Muscle of arm (tissue), 12 donors: ENCODE data around the gene ZFYVE21. TPM values are rescaled to one million over a fixed set of nuclear protein-coding genes. Genes with fewer than 3 reads are reported as not detected.

Source experiments
- DNase-seq: peaks from one replicate; pipeline ENCODE4 v3.0.0-alpha.2; 2013
- polyA plus RNA-seq, 12 donors: library from polyadenylated mRNA; unstranded; fragments of 120-200 nt; gene quantifications; one replicate each; pipeline ENCODE4 v1.2.1, GENCODE V29; 2013; ENCODE audit not compliant: insufficient read length in 12 of 12

Gene ZFYVE21
- polyA plus RNA-seq, 12 donors, result 38.3 to 51.9 (median 40.6) TPM; not detected in 1

- no peak for DNase-seq
Observed at GRCh38 chr14:103721334-103722120, 5.9 kb downstream of the ZFYVE21 start.

GRCh38 chr14:103723748-103724081, 8.1 kb downstream of the ZFYVE21 start:
- no peak for DNase-seq

GRCh38 chr14:103724116-103724515, 8.5 kb downstream of the ZFYVE21 start:
- DNase-seq, result no peak

- no peak for DNase-seq
Observed at GRCh38 chr14:103725001-103725682, 9.5 kb downstream of the ZFYVE21 start.

GRCh38 chr14:103725739-103726395, 10.3 kb downstream of the ZFYVE21 start:
- no peak for DNase-seq

- DNase-seq, result no peak
Observed at GRCh38 chr14:103726474-103726873, 10.9 kb downstream of the ZFYVE21 start.

GRCh38 chr14:103727313-103727980, 11.8 kb downstream of the ZFYVE21 start:
- no peak for DNase-seq

GRCh38 chr14:103728141-103728540, 12.5 kb downstream of the ZFYVE21 start:
- DNase-seq, result no peak

- DNase-seq, result no peak
Observed at GRCh38 chr14:103728721-103729120, 13.1 kb downstream of the ZFYVE21 start.

- no peak for DNase-seq
Observed at GRCh38 chr14:103729496-103730448, 14.2 kb downstream of the ZFYVE21 start.

GRCh38 chr14:103730490-103731035, 15.0 kb downstream of the ZFYVE21 start:
- no peak for DNase-seq

- DNase-seq, result no peak
Observed at GRCh38 chr14:103731481-103731880, 15.9 kb downstream of the ZFYVE21 start.

GRCh38 chr14:103731916-103732867, 16.6 kb downstream of the ZFYVE21 start:
- DNase-seq, result no peak

GRCh38 chr14:103732868-103733620, 17.4 kb downstream of the ZFYVE21 start:
- no peak for DNase-seq

- no peak for DNase-seq
Observed at GRCh38 chr14:103733651-103734050, 18.0 kb downstream of the ZFYVE21 start.

GRCh38 chr14:103734081-103734888, 18.7 kb downstream of the ZFYVE21 start:
- DNase-seq, result no peak

- no peak for DNase-seq
Observed at GRCh38 chr14:103735022-103735421, 19.4 kb downstream of the ZFYVE21 start.

- no peak for DNase-seq
Observed at GRCh38 chr14:103735439-103735814, 19.8 kb downstream of the ZFYVE21 start.
